HG03521 (cell line): ENCODE data around the gene TRABD2B.

Experiments
- ATAC-seq: cut with Tn5 transposase; IDR thresholded peaks from one replicate; pipeline ENCODE4 v1.9.1; 2021; ENCODE audit warnings: mild to moderate bottlenecking, moderate library complexity; ENCODE audit not compliant: unreplicated experiment

Gene TRABD2B

DNA sequence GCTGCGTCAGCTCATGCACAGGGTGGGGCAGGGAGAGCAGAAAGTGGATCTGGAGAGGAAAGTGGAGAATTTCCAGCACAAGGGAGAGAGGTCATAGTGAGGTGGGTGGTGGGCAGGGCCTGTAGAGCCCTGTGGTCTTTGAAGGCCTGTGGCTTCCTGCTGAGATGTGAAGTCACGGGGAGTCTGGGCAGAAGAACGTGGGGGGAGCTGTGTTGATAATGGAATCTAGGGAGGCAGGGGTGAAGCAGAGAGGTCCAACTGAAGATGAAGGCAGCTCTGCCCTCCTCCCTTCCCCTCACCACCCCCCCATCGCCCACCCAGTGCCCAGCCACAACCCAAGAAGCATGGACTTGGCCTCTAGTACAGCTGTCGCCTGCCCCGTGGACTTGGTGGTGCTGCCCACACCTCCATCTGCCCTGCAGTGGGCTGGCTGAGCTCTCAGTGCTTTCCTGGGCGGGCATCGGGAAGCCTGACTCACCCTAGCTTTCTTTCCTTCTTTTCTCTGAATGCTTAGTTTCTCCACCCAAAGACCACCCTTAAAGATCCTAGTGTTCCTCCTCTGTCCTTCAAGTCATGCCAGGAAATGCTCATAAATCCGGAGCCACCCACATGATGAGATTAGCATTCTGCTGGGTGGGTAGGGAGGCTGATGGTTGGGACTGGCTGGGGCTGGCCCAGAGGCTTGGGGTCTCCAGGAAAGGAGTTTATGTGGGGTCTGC lies 186.1 kb downstream of the TRABD2B start:
- ATAC-seq, result no peak

DNA sequence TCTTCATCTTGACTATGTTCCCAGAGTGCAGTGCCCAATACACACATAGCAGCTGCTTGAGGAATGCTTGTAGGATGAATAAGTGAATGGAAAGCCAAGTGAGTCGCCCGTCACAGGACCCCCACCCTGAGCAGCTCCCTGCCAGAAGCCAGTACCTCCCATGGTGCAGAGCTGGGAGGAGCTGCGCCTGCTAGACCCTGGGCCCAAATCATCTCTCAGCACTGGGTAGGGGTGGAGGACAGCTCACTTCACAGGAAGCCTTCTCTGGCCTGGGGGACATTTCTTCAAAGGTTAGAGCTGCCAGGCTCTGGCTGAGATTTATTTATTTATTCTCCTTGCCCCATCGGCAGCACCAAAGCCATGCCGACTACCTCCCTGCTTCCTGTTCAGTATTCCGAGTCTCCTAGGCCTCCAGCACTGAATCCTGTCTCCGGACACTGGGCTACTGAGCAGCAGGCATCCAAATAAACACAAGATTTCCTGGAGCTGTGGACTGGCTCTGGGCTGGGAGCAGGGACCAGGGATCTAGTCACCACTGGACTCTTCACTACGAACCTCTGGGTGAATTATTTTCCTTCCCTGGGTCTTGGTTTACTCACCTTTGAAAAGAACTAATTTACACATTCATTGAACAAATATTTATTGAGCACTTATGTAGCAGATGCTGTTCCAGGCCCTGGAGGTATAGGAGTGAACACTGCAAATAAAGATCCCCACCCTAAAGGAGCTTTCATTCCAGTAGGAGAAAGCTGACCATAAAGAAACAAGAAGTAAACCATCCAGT lies 187.7 kb downstream of the TRABD2B start:
- no peak for ATAC-seq

GRCh38 chr1:47808612-47809011 lies 188.6 kb downstream of the TRABD2B start:
- ATAC-seq, result no peak

DNA sequence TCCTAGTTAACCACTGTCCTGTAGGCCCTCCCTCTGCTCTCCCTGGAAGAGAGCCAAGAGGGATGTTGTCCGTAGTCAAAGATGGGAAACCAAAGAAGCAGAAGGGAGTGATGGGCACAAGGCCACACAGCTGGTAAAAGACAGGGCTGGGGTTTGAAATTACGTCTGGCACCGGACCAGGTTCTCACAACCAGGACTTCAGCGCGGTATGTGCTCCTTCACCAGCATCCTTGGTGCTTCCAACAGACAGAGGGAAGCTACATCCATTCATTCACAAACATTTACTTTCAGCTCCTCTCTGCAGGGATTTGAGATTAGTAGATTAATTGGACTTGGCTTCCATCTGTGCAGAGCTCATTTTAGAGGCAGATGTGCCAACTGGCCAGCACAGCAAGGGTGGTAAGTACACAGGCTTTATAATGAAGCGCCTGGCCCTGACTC lies 191.2 kb downstream of the TRABD2B start:
- ATAC-seq, result no peak

DNA sequence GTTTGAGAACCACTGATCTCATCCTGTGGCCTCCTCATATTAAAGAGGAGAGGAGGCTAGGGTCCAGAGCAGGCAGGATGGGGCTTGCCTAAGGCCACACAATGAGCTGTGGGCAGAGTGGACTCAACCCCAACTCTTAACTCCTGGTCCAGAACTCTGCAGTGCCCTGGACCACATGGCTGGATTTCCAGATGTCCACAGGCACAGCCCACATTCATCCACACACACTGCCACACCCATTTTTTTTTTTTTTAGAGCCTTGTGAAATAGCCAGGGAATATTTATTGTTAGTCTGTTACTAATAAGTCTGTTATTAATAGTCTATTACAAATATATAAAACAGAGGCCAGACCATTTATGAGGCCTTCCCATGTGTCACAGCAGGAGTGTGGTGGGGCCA lies 192.2 kb downstream of the TRABD2B start:
- no peak for ATAC-seq

- ATAC-seq, result no peak
These were observed 193.2 kb downstream of the TRABD2B start for GRCh38 chr1:47803815-47804501.

GRCh38 chr1:47797575-47797974 lies 199.6 kb downstream of the TRABD2B start:
- no peak for ATAC-seq

- no peak for ATAC-seq
These were observed 200.6 kb downstream of the TRABD2B start for GRCh38 chr1:47796626-47797025.

GRCh38 chr1:47795102-47795501 lies 202.1 kb downstream of the TRABD2B start:
- ATAC-seq, result no peak

DNA sequence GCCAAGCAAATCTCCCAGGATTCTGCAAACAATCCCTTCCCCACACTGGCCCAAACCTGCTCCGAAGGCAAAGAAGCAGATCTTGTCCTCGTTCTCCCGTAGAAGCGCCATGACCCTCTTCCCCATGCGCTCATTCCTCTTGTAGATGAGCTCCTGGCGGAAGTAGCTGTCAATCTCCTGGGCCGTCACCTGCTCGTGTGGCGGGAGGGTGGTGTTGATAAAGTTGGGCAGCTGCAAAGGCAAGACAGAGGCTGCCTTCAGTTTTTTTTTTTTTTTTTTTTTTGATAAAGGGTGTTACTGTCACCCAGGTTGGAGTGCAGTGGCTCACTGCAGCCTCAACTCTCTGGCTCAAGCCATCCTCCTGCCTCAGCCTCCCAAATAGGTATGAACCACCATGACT lies 202.7 kb downstream of the TRABD2B start:
- ATAC-seq, result no peak

GRCh38 chr1:47794081-47794480 lies 203.1 kb downstream of the TRABD2B start:
- ATAC-seq, result no peak

- no peak for ATAC-seq
These were observed 203.6 kb downstream of the TRABD2B start for GRCh38 chr1:47793563-47793962.

DNA sequence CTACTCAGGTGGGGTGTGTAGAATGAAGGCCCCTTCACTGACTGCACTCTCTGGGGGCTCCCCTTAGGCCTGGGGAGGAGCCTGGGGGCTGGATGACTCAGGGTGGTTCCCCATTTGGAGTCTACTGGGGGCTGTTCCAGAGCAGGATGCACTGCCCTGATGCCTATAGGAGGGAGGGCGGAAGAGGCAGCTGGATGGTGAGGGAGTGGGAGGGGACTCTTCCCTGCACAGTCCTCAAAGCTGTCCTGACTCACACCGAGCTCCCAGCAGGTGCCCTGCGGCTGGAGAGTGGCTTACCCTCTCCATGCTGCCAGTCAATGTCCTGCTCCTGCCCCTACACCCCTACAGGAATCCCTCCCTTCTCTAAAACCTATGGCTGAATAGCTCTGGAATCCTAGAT lies 204.4 kb downstream of the TRABD2B start:
- ATAC-seq, result no peak

- no peak for ATAC-seq
These were observed 205.1 kb downstream of the TRABD2B start for GRCh38 chr1:47791879-47792608.

- ATAC-seq, result no peak
These were observed 208.4 kb downstream of the TRABD2B start for GRCh38 chr1:47788761-47789160.

GRCh38 chr1:47787560-47787959 lies 209.6 kb downstream of the TRABD2B start:
- no peak for ATAC-seq

DNA sequence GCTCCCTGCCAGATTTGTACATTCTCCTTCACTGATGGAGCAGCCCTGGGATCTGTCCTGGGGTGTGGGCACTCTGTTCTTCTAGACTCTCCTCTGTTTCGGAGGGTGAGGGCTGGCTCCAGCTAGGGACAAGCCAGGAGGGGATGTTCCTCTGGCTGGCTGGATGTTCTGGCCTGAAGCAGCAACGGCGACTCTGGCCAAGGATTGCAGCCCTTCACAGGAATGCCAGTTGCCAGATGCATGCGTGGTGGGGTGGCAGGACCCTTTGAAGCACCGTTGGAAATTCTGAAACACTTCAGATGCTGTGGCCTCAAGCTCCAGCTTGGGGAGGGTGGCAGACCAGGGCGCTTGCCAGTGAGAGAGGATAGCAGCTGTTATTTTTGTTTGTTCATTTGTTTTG lies 210.9 kb downstream of the TRABD2B start:
- no peak for ATAC-seq

GRCh38 chr1:47785561-47786271 lies 211.5 kb downstream of the TRABD2B start:
- ATAC-seq, result no peak

- ATAC-seq, result no peak
These were observed 212.1 kb downstream of the TRABD2B start for GRCh38 chr1:47785118-47785517.

- ATAC-seq, result no peak
These were observed 212.7 kb downstream of the TRABD2B start for GRCh38 chr1:47784497-47784822.
